Measurements from ENCODE around the gene ZNF701. TPM values are rescaled to one million over a fixed set of nuclear protein-coding genes. Genes with fewer than 3 reads are reported as not detected.
"Not testable (repeated sequence)": the region's sequence is repeated elsewhere in the genome, so short reads cannot be mapped to it uniquely, and the experiment has no call there.

The ZNF701 gene
- total and polyA plus RNA-seq, 8 donors: 4.2 to 13.6 (median 6.9) TPM

DNA sequence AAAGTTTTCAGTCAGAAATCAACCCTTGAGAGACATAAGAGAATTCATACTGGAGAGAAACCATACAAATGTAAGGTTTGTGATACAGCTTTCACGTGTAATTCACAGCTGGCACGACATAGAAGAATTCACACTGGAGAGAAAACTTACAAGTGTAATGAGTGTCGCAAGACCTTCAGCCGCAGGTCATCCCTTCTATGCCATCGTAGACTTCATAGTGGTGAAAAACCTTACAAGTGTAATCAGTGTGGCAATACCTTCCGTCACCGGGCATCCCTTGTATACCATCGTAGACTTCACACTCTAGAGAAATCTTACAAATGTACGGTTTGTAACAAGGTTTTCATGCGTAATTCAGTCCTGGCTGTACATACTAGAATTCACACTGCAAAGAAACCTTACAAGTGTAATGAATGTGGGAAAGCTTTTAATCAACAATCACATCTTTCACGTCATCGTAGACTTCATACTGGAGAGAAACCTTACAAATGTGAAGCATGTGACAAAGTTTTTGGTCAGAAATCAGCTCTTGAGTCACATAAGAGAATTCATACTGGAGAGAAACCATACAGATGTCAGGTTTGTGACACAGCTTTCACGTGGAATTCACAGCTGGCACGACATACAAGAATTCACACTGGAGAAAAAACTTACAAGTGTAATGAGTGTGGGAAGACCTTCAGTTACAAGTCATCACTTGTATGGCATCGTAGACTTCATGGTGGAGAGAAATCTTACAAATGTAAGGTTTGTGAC is 15.7 kb upstream of the ZNF701 start:
- intact Hi-C loops (cut with DNase I): no loop called here
- H3K4me3 ChIP-seq: no peak overlapping the region
- peaks cover 0 to 20% (median 14%) of the 10 kb centered on the region in 4 donors for H3K9me3 ChIP-seq
- WGBS, 2 donors: 98% methylated on average over 15 of the region's 15 CpGs
- no peaks in the 10 kb centered on the region for H3K27me3 ChIP-seq
- no peak for DNase-seq
- H3K36me3 ChIP-seq: peaks cover 0 to 43% (median 30%) of the 10 kb centered on the region in 3 donors
- no peaks in the 10 kb centered on the region for H3K4me1 ChIP-seq
- ATAC-seq: no peak
- FAIRE-seq: no peak
- TF ChIP-seq, protein P1, sequence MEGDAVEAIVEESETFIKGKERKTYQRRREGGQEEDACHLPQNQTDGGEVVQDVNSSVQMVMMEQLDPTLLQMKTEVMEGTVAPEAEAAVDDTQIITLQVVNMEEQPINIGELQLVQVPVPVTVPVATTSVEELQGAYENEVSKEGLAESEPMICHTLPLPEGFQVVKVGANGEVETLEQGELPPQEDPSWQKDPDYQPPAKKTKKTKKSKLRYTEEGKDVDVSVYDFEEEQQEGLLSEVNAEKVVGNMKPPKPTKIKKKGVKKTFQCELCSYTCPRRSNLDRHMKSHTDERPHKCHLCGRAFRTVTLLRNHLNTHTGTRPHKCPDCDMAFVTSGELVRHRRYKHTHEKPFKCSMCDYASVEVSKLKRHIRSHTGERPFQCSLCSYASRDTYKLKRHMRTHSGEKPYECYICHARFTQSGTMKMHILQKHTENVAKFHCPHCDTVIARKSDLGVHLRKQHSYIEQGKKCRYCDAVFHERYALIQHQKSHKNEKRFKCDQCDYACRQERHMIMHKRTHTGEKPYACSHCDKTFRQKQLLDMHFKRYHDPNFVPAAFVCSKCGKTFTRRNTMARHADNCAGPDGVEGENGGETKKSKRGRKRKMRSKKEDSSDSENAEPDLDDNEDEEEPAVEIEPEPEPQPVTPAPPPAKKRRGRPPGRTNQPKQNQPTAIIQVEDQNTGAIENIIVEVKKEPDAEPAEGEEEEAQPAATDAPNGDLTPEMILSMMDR (IDR thresholded peaks at IDR 0.05): no peak
- no peak overlapping the region for H3K27ac ChIP-seq

DNA sequence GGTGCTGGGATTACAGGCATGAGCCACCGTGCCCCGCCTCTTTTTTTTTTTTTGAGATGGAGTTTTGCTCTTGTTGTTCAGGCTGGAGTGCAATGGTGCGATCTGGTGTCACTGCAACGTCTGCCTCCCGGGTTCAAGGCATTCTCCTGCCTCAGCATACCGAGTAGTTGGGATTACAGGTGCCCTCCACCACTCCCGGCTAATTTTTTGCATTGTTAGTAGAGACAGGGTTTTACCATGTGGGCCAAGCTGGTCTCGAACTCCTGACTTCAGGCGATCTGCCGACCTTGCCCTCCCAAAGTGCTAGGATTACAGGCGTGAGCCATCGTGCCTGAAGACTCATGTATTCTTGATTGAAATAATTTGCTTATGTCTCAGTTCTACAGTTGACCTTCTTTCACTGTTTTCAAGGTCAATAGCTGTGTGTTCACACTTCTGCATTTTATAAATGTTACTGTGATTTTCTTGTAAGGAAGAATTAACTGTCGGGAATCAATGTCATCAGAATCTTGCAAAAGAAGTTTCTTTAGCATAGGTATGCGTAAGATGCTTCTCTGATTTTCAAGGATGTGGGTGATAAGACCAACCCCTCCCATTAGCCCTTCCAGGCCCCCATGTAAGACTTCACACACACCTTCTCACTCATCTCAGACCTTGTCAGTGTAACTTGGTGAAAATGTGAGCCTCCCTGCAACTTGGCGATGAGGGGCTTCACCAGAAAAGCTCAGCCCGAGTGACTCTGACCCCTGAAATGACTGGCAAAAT is 12.7 kb upstream of the ZNF701 start:
- TF ChIP-seq, protein P1 (IDR thresholded peaks at IDR 0.05): no peak
- H3K36me3 ChIP-seq: peaks cover 0 to 45% (median 20%) of the 10 kb centered on the region in 3 donors
- 97 to 99% methylated on average over 15 to 16 of the region's 16 CpGs for WGBS, 2 donors
- DNase-seq (no peak), ATAC-seq (no peak), FAIRE-seq (no peak)
- no peaks in the 10 kb centered on the region for H3K4me1 ChIP-seq
- H3K4me3 ChIP-seq: no peak overlapping the region
- peaks cover 0 to 20% (median 14%) of the 10 kb centered on the region in 4 donors for H3K9me3 ChIP-seq
- no peak overlapping the region for H3K27ac ChIP-seq
- intact Hi-C loops (cut with DNase I): no loop called here
- no peaks in the 10 kb centered on the region for H3K27me3 ChIP-seq

DNA sequence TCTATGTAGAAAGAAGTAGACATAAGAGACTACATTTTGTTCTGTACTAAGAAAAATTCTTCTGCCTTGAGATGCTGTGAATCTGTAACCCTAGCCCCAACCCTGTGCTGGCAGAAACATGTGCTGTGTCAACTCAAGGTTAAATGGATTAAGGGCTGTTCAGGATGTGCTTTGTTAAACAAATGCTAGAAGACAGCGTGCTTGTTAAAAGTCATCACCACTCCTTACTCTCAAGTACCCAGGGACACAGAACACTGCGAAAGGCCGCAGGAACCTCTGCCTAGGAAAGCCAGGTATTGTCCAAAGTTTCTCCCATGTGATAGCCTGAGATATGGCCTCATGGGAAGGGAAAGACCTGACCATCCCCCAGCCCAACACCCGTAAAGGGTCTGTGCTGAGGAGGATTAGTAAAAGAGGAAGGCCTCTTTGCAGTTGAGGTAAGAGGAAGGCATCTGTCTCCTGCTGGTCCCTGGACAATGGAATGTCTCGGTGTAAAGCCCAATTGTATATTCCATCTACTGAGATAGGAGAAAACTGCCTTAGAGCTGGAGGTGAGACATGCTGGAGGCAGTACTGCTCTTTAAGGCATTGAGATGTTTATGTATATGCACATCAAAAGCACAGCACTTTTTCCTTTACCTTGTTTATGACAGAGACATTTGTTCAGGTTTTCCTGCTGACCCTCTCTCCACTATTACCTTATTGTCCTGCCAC is 11.2 kb upstream of the ZNF701 start:
- Histone ChIP-seq H3K9me3 (peaks cover 0 to 18% (median 13%) of the 10 kb centered on the region in 4 donors), H3K36me3 (peaks cover 0 to 35% (median 9%) of the 10 kb centered on the region in 3 donors)
- ATAC-seq; H3K4me3 ChIP-seq; H3K27ac ChIP-seq; H3K4me1 ChIP-seq; H3K27me3 ChIP-seq; intact Hi-C loops (cut with DNase I); FAIRE-seq; DNase-seq: not testable (repeated sequence)
- 79 to 83% methylated on average over 5 of the region's 5 CpGs for WGBS, 2 donors

DNA sequence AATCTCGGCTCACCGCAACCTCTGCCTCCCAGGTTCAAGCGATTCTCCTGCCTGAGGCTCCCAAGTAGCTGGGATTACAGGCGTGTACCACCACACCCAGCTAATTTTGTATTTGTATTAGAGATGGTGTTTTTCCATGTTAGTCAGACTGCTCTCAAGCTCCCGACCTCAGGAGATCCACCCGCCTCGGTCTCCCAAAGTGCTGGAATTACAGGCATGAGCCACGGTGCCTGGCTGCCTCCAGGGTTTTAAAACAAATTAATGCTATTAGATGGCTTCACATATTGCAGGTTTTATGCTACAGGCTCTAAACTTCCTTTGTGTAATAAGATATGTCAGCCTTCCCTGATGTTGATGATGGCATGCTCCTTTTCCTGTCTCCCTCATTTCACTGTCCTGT is 8.5 kb upstream of the ZNF701 start:
- H3K27ac ChIP-seq; H3K9me3 ChIP-seq; ATAC-seq; FAIRE-seq; H3K4me1 ChIP-seq; H3K27me3 ChIP-seq; H3K4me3 ChIP-seq; DNase-seq; intact Hi-C loops (cut with DNase I): not testable (repeated sequence)
- H3K36me3 ChIP-seq: peaks cover 0 to 21% (median 0%) of the 10 kb centered on the region in 3 donors
- 97 to 98% methylated on average over 8 of the region's 8 CpGs for WGBS, 2 donors

DNA sequence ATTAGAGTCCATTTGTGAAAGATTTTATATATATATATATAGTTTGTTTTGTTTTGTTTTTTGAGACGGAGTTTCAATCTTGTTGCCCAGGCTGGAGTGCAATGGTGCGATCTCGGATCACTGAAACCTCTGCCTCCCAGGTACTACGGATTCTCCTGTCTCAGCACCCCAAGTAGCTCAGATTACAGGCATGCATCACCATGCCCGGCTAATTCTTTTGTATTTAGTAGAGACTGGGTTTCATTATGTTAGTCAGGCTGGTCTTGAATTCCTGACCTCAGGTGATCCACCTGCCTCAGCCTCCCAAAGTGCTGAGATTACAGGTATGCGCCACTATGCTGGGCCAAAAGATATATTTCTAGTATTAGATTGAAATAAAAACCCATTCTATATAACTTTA is 4.0 kb upstream of the ZNF701 start:
- Histone ChIP-seq H3K4me3 (no peak overlapping the region), H3K27ac (no peak overlapping the region), H3K9me3 (no peaks in the 10 kb centered on the region), H3K4me1 (no peaks in the 10 kb centered on the region), H3K27me3 (no peaks in the 10 kb centered on the region), H3K36me3 (peaks cover 0 to 6% (median 0%) of the 10 kb centered on the region in 3 donors)
- WGBS, 2 donors: 92 to 94% methylated on average over 6 of the region's 6 CpGs
- intact Hi-C loops (cut with DNase I): no loop called here
- ATAC-seq: no peak
- TF ChIP-seq, protein P1 (IDR thresholded peaks at IDR 0.05): no peak
- no peak for FAIRE-seq
- no peak for DNase-seq

Measured in pancreas (tissue), 10 donors.